ENCODE data around the gene DRG2. TPM values are rescaled to one million over a fixed set of nuclear protein-coding genes. Genes with fewer than 3 reads are reported as not detected.

Gene DRG2
- total and polyA plus RNA-seq, 7 donors = 23.7 to 33.5 (median 29.7) TPM

DNA sequence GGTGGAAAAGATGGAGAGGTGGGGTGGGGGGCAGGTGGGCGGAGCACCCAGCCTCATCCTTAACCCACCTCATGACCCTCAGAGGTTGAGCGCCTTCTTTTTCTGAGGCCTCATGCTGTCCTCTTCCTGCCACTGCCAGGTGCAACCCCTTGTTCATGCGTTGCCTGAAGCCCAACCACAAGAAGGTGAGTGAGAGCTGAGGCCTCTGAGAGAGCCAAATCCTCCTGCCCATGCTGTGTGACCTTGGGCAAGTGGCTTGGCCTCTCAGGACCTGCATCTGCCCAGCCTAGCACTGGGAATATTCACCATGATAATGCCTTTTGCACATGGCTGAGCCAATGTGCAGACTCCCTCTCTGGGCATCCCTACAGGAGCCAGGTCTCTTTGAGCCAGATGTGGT is 52.9 kb downstream of the DRG2 start:
- Histone ChIP-seq H3K27me3 (ENCODE audit: insufficient read depth in 3 of 3, low read length in 2 of 3) (no peaks in the 10 kb centered on the region), H3K4me1 (no peaks in the 10 kb centered on the region), H3K36me3 (ENCODE audit: insufficient read depth in 1 of 2, low read depth in 1 of 2) (no peaks in the 10 kb centered on the region), H3K9me3 (no peaks in the 10 kb centered on the region), H3K27ac (no peak overlapping the region), H3K4me3 (no peak overlapping the region)
- DNase-seq (no peak), ATAC-seq (peak in 2 of 4 donors; percentile 3 to 7)
- TF ChIP-seq CTCF (IDR thresholded peaks at IDR 0.05) = no peak
- WGBS, 3 donors = 83 to 87% (median 84%) methylated on average over 3 of the region's 3 CpGs
- intact Hi-C loops (cut with DNase I) = loop anchor here (5.0 to 10.0 kb wide), 3 partner anchors 42 to 77 kb away; partner anchors contain the start of gene ALKBH5 (in 1 of the 2)

DNA sequence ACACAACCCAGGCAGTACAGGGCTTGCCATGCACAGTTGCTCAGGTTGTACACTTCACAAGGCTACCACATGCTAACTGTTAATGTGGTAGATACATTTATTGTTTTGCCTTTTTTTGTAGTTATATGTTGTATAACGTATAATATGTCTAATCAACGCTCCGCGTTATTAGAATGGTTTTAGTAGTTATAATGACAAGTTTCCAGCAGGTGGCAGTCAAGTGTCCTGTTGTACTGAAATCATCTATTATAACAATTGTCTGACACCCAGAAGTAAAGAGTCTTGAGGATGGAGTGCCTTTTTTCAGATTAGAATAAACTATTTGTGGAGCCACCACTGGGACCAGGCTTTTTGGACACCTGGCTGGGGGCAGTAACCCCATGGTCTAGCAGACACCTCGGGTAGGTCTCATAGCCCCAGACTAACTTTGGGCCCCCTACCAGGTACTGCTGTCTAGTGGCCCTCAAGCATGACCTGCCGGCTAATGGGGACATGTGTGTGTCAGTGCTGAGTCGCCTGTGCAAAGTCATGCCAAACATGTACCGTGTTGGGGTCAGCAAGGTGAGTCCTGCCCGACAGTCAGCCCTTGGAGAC is 53.6 kb downstream of the DRG2 start:
- no peaks in the 10 kb centered on the region for H3K36me3 ChIP-seq (ENCODE audit: insufficient read depth in 1 of 2, low read depth in 1 of 2)
- no peak overlapping the region for H3K27ac ChIP-seq
- H3K4me1 ChIP-seq = no peaks in the 10 kb centered on the region
- H3K9me3 ChIP-seq = no peaks in the 10 kb centered on the region
- H3K27me3 ChIP-seq (ENCODE audit: insufficient read depth in 3 of 3, low read length in 2 of 3) = no peaks in the 10 kb centered on the region
- ATAC-seq (peak in 3 of 4 donors; percentile 41 to 72 (median 50)), DNase-seq (no peak)
- 26 to 34% (median 33%) methylated on average over 9 of the region's 9 CpGs for WGBS, 3 donors
- H3K4me3 ChIP-seq = no peak overlapping the region
- intact Hi-C loops (cut with DNase I) = loop anchor here (5.0 to 10.0 kb wide), 3 partner anchors 41 to 76 kb away; partner anchors contain the start of gene ALKBH5 (in 1 of the 2)
- TF ChIP-seq CTCF (IDR thresholded peaks at IDR 0.05) = peak; percentile 62

DNA sequence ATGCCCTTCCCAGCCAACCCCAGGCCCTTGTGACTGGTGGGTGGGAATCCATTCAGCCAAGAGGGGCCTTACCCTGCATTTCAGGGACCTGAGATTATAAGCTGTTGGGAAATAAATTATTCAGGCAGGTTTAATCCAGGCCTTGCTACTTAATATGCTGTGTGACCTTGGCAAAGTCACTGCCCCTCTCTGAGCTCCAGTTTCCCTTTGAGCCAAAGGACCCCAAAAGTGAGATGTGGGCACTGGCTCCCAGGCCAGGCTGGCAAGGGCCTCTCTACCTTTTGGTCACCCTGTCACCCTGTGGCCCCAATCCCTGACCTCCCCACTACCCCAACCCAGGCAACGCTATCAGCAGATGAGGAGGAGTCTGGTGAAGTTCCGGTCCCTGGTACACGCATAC is 54.7 kb downstream of the DRG2 start:
- WGBS, 3 donors = 91 to 94% (median 93%) methylated on average over 3 of the region's 3 CpGs
- no peaks in the 10 kb centered on the region for H3K27me3 ChIP-seq (ENCODE audit: insufficient read depth in 3 of 3, low read length in 2 of 3)
- no peaks in the 10 kb centered on the region for H3K36me3 ChIP-seq (ENCODE audit: insufficient read depth in 1 of 2, low read depth in 1 of 2)
- H3K4me3 ChIP-seq = no peak overlapping the region
- intact Hi-C loops (cut with DNase I) = loop anchor here (5.0 to 10.0 kb wide), 3 partner anchors 40 to 75 kb away; partner anchors contain the start of gene ALKBH5 (in 1 of the 2)
- no peaks in the 10 kb centered on the region for H3K9me3 ChIP-seq
- H3K4me1 ChIP-seq = no peaks in the 10 kb centered on the region
- no peak overlapping the region for H3K27ac ChIP-seq
- DNase-seq (no peak), ATAC-seq (no peak)
- no peak for TF ChIP-seq CTCF (IDR thresholded peaks at IDR 0.05)

DNA sequence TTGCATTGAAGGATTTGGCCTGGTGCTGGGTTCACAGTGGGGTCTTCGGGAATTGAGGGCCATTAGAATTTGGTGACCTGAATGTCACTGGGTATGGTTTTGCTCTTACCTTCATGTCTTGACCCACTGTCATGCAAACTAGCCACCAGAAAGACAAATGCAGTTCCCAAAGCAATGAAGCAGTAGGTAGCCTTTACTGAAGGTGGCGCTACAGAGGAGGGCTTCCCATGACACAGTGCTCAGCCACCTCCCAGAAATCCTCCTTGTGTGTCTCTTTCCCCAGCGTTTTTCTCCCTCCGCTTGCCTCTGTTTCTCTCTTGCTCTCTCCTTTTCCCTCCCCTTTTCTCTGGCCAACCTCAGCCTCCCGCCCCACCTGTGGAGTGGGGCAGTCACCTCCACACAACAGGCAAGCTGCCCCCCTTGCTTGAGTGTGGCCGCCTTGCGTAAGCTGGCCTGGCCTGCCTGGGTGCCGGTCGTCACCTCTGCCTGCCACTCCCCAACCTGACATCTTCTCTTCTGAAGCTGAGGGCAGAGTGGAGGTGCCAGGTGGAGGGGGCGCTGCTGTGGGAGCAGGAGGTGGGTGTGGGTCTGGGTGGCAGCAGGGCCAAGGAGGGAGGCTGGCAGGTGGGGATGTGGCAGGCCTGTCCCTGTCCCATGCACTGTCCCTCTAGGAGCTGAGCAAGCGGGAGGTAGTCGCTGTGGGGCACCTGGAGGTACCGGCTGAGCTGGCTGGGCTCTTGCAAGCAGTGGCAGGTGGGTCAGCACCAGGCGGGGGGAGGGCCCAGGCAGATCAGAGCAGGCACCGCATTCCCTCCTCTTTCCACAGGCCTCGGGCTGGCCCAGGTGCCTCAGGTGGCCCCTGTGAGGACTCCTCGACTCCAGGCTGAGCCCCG is 55.5 kb downstream of the DRG2 start:
- ATAC-seq = no peak
- intact Hi-C loops (cut with DNase I) = loop anchor here (5.0 to 10.0 kb wide), 3 partner anchors 39 to 74 kb away; partner anchors contain the start of gene ALKBH5 (in 1 of the 2)
- no peak for DNase-seq
- Histone ChIP-seq H3K9me3 (no peaks in the 10 kb centered on the region), H3K4me1 (no peaks in the 10 kb centered on the region), H3K4me3 (no peak overlapping the region), H3K27ac (no peak overlapping the region), H3K36me3 (ENCODE audit: insufficient read depth in 1 of 2, low read depth in 1 of 2) (no peaks in the 10 kb centered on the region), H3K27me3 (ENCODE audit: insufficient read depth in 3 of 3, low read length in 2 of 3) (no peaks in the 10 kb centered on the region)
- no peak for TF ChIP-seq CTCF (IDR thresholded peaks at IDR 0.05)
- WGBS, 3 donors = 75 to 79% (median 77%) methylated on average over 18 of the region's 18 CpGs
